Measurements from ENCODE around the gene DUSP15. TPM values are rescaled to one million over a fixed set of nuclear protein-coding genes. Genes with fewer than 3 reads are reported as not detected.
"Not testable (repeated sequence)": the region's sequence is repeated elsewhere in the genome, so short reads cannot be mapped to it uniquely, and the experiment has no call there.

DUSP15 gene
- total RNA-seq, 1 experiment from 2014 or later, result not detected

DNA sequence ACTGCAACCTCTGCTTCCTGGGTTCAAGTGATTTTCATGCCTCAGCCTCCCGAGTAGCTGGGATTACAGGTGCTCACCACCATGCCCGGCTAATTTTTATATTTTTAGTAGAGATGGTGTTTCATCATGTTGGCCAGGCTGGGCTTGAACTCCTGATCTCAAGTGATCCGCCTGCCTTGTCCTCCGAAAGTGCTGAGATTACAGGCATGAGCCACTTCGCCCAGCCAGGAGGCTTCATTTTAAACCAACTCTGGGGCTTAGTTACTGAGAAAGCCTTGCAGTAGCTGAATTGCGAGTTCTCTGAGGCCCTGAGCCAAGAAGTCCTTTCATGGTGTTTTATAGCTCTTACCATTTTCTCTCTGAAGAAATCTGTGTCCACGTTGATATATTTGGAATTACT is 56.2 kb downstream of the DUSP15 start:
- H2AFZ ChIP-seq (ENCODE audit: low read depth, low read length, poor library complexity, severe bottlenecking); intact Hi-C loops (cut with micrococcal nuclease); H3K27ac ChIP-seq (ENCODE audit: low read depth, low read length); POLR2A ChIA-PET; H3K79me2 ChIP-seq (ENCODE audit: insufficient read depth, low read length); H3K27me3 ChIP-seq (ENCODE audit: insufficient read depth, low read length); CTCF ChIA-PET; DNase-seq (ENCODE audit: low read depth, low spot score); BruUV-seq (replicated peaks); H3K4me3 ChIP-seq (replicated peaks in 1 of 2; ENCODE audit: low read depth in 1 of 2, low read length in 2 of 2); H3K9ac ChIP-seq (ENCODE audit: low read length); H3K36me3 ChIP-seq (ENCODE audit: control insufficient read depth in 1 of 2, insufficient read depth in 2 of 2, low read length in 2 of 2); H3K4me2 ChIP-seq (ENCODE audit: low read length); ATAC-seq; RAD21 ChIA-PET (ENCODE audit: low non-redundant PET in 1 of 2, low total read pairs in 2 of 2, uncharacterized antibody in 2 of 2, unreplicated experiment in 2 of 2); H4K20me1 ChIP-seq (ENCODE audit: insufficient read depth); H3K9me2 ChIP-seq (ENCODE audit: insufficient read depth); H3K9me3 ChIP-seq (ENCODE audit: control insufficient read depth in 1 of 2, insufficient read depth in 1 of 2, low read depth in 1 of 2, low read length in 2 of 2): not testable (repeated sequence)
- peaks cover 0 to 11% of the 10 kb centered on the region in 2 experiments; a peak in 1 of 4 replicates for H3K4me1 ChIP-seq (ENCODE audit: control insufficient read depth in 1 of 2, insufficient read depth in 2 of 2, low read length in 2 of 2)

- Histone ChIP-seq H2AFZ (ENCODE audit: low read depth, low read length, poor library complexity, severe bottlenecking) (no peak overlapping the region), H3K9ac (ENCODE audit: low read length) (no peak overlapping the region), H3K4me3 (replicated peaks in 1 of 2; ENCODE audit: low read depth in 1 of 2, low read length in 2 of 2) (no peak overlapping the region), H3K9me2 (ENCODE audit: insufficient read depth) (no peaks in the 10 kb centered on the region), H3K4me1 (ENCODE audit: control insufficient read depth in 1 of 2, insufficient read depth in 2 of 2, low read length in 2 of 2) (peaks cover 0 to 11% of the 10 kb centered on the region in 2 experiments; a peak in 1 of 4 replicates), H3K79me2 (ENCODE audit: insufficient read depth, low read length) (no peaks in the 10 kb centered on the region), H3K36me3 (ENCODE audit: control insufficient read depth in 1 of 2, insufficient read depth in 2 of 2, low read length in 2 of 2) (no peaks in the 10 kb centered on the region), H3K27me3 (ENCODE audit: insufficient read depth, low read length) (no peaks in the 10 kb centered on the region), H3K4me2 (ENCODE audit: low read length) (no peak overlapping the region), H4K20me1 (ENCODE audit: insufficient read depth) (no peaks in the 10 kb centered on the region), H3K9me3 (ENCODE audit: control insufficient read depth in 1 of 2, insufficient read depth in 1 of 2, low read depth in 1 of 2, low read length in 2 of 2) (no peaks in the 10 kb centered on the region), H3K27ac (ENCODE audit: low read depth, low read length) (no peak overlapping the region)
- RAD21 ChIA-PET (ENCODE audit: low non-redundant PET in 1 of 2, low total read pairs in 2 of 2, uncharacterized antibody in 2 of 2, unreplicated experiment in 2 of 2), result no interaction called here
- intact Hi-C loops (cut with micrococcal nuclease), result no loop called here
- TF ChIP-seq, protein P1, sequence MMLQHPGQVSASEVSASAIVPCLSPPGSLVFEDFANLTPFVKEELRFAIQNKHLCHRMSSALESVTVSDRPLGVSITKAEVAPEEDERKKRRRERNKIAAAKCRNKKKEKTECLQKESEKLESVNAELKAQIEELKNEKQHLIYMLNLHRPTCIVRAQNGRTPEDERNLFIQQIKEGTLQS (IDR thresholded peaks at IDR 0.05), result no peak
- no peak for TF ChIP-seq YY1 (IDR thresholded peaks at IDR 0.05; ENCODE audit: extremely low read depth, insufficient replicate concordance, low read depth, low read length)
- no peak for TF ChIP-seq TCF7L2 (IDR thresholded peaks at IDR 0.05; ENCODE audit: borderline replicate concordance, extremely low read depth, insufficient read depth, insufficient read length)
- no peak for TF ChIP-seq ZBTB33 (IDR thresholded peaks at IDR 0.05; ENCODE audit: extremely low read depth, insufficient replicate concordance, low read length)
- no peak for TF ChIP-seq CBX3 (IDR thresholded peaks at IDR 0.05; ENCODE audit: low read depth)
- no peak for TF ChIP-seq EZH2phosphoT487 (IDR thresholded peaks at IDR 0.05; ENCODE audit: borderline replicate concordance)
- TF ChIP-seq, protein P2, sequence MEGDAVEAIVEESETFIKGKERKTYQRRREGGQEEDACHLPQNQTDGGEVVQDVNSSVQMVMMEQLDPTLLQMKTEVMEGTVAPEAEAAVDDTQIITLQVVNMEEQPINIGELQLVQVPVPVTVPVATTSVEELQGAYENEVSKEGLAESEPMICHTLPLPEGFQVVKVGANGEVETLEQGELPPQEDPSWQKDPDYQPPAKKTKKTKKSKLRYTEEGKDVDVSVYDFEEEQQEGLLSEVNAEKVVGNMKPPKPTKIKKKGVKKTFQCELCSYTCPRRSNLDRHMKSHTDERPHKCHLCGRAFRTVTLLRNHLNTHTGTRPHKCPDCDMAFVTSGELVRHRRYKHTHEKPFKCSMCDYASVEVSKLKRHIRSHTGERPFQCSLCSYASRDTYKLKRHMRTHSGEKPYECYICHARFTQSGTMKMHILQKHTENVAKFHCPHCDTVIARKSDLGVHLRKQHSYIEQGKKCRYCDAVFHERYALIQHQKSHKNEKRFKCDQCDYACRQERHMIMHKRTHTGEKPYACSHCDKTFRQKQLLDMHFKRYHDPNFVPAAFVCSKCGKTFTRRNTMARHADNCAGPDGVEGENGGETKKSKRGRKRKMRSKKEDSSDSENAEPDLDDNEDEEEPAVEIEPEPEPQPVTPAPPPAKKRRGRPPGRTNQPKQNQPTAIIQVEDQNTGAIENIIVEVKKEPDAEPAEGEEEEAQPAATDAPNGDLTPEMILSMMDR (IDR thresholded peaks at IDR 0.05 in 2 of 3, conservative IDR thresholded peaks at IDR 0.05 in 1 of 3; ENCODE audit: borderline replicate concordance in 1 of 3, insufficient read depth in 1 of 3, low read depth in 2 of 3, low read length in 2 of 3), result no peak
- TF ChIP-seq, protein P3, sequence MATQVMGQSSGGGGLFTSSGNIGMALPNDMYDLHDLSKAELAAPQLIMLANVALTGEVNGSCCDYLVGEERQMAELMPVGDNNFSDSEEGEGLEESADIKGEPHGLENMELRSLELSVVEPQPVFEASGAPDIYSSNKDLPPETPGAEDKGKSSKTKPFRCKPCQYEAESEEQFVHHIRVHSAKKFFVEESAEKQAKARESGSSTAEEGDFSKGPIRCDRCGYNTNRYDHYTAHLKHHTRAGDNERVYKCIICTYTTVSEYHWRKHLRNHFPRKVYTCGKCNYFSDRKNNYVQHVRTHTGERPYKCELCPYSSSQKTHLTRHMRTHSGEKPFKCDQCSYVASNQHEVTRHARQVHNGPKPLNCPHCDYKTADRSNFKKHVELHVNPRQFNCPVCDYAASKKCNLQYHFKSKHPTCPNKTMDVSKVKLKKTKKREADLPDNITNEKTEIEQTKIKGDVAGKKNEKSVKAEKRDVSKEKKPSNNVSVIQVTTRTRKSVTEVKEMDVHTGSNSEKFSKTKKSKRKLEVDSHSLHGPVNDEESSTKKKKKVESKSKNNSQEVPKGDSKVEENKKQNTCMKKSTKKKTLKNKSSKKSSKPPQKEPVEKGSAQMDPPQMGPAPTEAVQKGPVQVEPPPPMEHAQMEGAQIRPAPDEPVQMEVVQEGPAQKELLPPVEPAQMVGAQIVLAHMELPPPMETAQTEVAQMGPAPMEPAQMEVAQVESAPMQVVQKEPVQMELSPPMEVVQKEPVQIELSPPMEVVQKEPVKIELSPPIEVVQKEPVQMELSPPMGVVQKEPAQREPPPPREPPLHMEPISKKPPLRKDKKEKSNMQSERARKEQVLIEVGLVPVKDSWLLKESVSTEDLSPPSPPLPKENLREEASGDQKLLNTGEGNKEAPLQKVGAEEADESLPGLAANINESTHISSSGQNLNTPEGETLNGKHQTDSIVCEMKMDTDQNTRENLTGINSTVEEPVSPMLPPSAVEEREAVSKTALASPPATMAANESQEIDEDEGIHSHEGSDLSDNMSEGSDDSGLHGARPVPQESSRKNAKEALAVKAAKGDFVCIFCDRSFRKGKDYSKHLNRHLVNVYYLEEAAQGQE (IDR thresholded peaks at IDR 0.05; ENCODE audit: low read depth), result no peak
- TF ChIP-seq JUND (IDR thresholded peaks at IDR 0.05), result no peak
- TF ChIP-seq POLR2A (IDR thresholded peaks at IDR 0.05; ENCODE audit: borderline replicate concordance, extremely low read depth, insufficient read depth, insufficient read length), result no peak
- no peak for TF ChIP-seq SP1 (IDR thresholded peaks at IDR 0.05; ENCODE audit: low read depth)
- no peak for TF ChIP-seq ZFX (IDR thresholded peaks at IDR 0.05)
- CTCF ChIA-PET, result no interaction called here
- no TSS peak for BruUV-seq (replicated peaks)
- DNase-seq (ENCODE audit: low read depth, low spot score), result no peak
- POLR2A ChIA-PET, result no interaction called here
- ATAC-seq, result no peak
Observed at GRCh38 chr20:31813611-31814010, 56.7 kb downstream of the DUSP15 start.
